Measurements from ENCODE around the gene MDM2. TPM values are rescaled to one million over a fixed set of nuclear protein-coding genes. Genes with fewer than 3 reads are reported as not detected.

Gene MDM2
- total and polyA plus RNA-seq, 2 of the 8 experiments (the other 6 are each of a cell fraction or from before 2014, with no cell fraction given), result 15.1 to 115 TPM

DNA sequence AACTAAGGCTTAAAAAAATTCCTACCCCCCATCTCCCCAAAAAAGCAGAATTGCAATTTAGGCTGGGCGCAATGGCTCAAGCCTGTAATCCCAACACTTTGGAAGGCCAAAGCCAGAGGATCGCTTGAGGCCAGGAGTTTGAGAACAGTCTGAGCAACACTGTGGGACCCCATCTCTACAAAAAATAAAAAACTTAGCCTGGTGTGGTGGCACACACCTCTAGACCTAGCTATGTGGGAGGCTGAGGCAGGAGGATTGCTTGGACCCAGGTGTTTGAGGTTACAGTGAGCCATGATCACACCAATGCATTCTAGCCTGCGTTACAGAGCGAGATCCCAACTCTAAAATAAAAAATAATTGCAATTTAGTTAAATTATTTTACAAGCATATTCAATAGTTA, 70.9 kb downstream of the MDM2 start (continued):
- TF ChIP-seq, protein P1, sequence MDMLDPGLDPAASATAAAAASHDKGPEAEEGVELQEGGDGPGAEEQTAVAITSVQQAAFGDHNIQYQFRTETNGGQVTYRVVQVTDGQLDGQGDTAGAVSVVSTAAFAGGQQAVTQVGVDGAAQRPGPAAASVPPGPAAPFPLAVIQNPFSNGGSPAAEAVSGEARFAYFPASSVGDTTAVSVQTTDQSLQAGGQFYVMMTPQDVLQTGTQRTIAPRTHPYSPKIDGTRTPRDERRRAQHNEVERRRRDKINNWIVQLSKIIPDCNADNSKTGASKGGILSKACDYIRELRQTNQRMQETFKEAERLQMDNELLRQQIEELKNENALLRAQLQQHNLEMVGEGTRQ (IDR thresholded peaks at IDR 0.05; ENCODE audit: low read length), result no peak
- TF ChIP-seq NANOG (IDR thresholded peaks at IDR 0.05; ENCODE audit: insufficient read depth, low read depth, low read length, poor library complexity, severe bottlenecking), result no peak

All from H1 (cell line).